ENCODE data around the gene MBNL2.

- no peak for TF ChIP-seq CEBPB (IDR thresholded peaks at IDR 0.05; ENCODE audit: low read depth, low read length)
- TF ChIP-seq CTCF (conservative IDR thresholded peaks at IDR 0.05; ENCODE audit: low read depth, low read length): no peak
- no peak for TF ChIP-seq NFE2L2 (IDR thresholded peaks at IDR 0.05; ENCODE audit: low read depth, low read length)
- no peak for TF ChIP-seq SMC3 (IDR thresholded peaks at IDR 0.05; ENCODE audit: low read depth, low read length)
- TF ChIP-seq ELK1 (IDR thresholded peaks at IDR 0.05; ENCODE audit: borderline replicate concordance, low read depth, low read length): no peak
- TF ChIP-seq RAD21 (IDR thresholded peaks at IDR 0.05; ENCODE audit: low read length): no peak
- TF ChIP-seq BHLHE40 (IDR thresholded peaks at IDR 0.05; ENCODE audit: low read depth, low read length): no peak
Observed at GRCh38 chr13:97262058-97262457, 39.9 kb downstream of the MBNL2 start.

Measured in IMR-90 (cell line).